HepG2 (cell line): ENCODE data around the gene PPP1R13B. TPM values are rescaled to one million over a fixed set of nuclear protein-coding genes. Genes with fewer than 3 reads are reported as not detected.

ENCODE experiments used
- ATAC-seq: fragments of 200-7000 bp; cut with Tn5 transposase; 3 replicates; pipeline ENCODE4 v1.9.1; 2020; ENCODE audit warnings: mild to moderate bottlenecking, moderate library complexity
- BruUV-seq: library from RNA; stranded (reverse); fragments of 400-500 nt; replicated peaks from 2 replicates; lab custom pipeline; 2021; lab: Mats Ljungman, UMichigan
- CTCF ChIA-PET: fragments of 300-600 bp; formaldehyde crosslinking; extraction: SDS; loops from one replicate; lab custom pipeline; 2021; ENCODE audit warnings: low total read pairs, inconsistent platforms, low intra/inter-chr PET ratio; lab: Yijun Ruan, JAX
- POLR2A ChIA-PET: fragments of 350-600 bp; sonication (Branson Sonifier 250); formaldehyde crosslinking; loops from one replicate; lab custom pipeline; 2020; ENCODE audit warnings: antibody characterized with exemption, inconsistent platforms; lab: Yijun Ruan, JAX
- DNase-seq: peaks from one replicate; pipeline ENCODE4 v3.0.0-alpha.2; 2015; ENCODE audit warnings: low spot score
- FAIRE-seq: peaks from 3 replicates; lab custom pipeline; 2011; peaks lifted over from hg19 to GRCh38; lab: Jason Lieb, UNC
- H2AFZ ChIP-seq: one replicate; pipeline ENCODE4 v1.6.1; 2011; ENCODE audit warnings: low read length, inconsistent platforms
- H3K27ac ChIP-seq: fragments of 300-600 bp; 3 replicates; pipeline ENCODE4 v1.8.0; 2011; ENCODE audit warnings: mixed run types, mild to moderate bottlenecking, mixed read lengths, low read length, inconsistent platforms; ENCODE audit not compliant: insufficient read depth; ENCODE audit errors: extremely low read length
- H3K27me3 ChIP-seq, 2 experiments: fragments of 200-600 bp in 1 of 2; 2 replicates in 1 of 2; 3 replicates in 1 of 2; pipeline versions ENCODE4 v1.6.0 to v1.8.0; 2011; ENCODE audit warnings: low read length in 2 of 2, mild to moderate bottlenecking in 2 of 2, moderate library complexity in 2 of 2, inconsistent platforms in 1 of 2; ENCODE audit not compliant: insufficient read depth in 2 of 2, control insufficient read depth in 1 of 2
- H3K36me3 ChIP-seq, 2 experiments: fragments of 200-600 bp in 1 of 2; replicated peaks in 1 of 2; 2 replicates in 1 of 2; 3 replicates in 1 of 2; pipeline versions ENCODE4 v1.5.1 to v1.8.0; 2011; ENCODE audit warnings: low read length in 2 of 2, inconsistent platforms in 1 of 2; ENCODE audit not compliant: insufficient read depth in 2 of 2, control insufficient read depth in 1 of 2
- H3K4me1 ChIP-seq: 2 replicates; pipeline ENCODE4 v1.5.1; 2012; ENCODE audit warnings: low read length, inconsistent platforms; ENCODE audit not compliant: insufficient read depth
- H3K4me2 ChIP-seq: 2 replicates; pipeline ENCODE4 v1.6.0; 2011; ENCODE audit warnings: low read depth, low read length, inconsistent platforms
- H3K4me3 ChIP-seq, 3 experiments: fragments of 200-600 bp in 1 of 3; sonication (generic), shearing (Covaris generic) in 1 of 3; replicated peaks in 1 of 3; 2 replicates each; pipeline ENCODE4 v1.5.1; 2011 to 2016; ENCODE audit warnings: low read length in 3 of 3, inconsistent platforms in 2 of 3, low read depth in 2 of 3, mild to moderate bottlenecking in 2 of 3, control low read depth in 1 of 3, mixed read lengths in 1 of 3; ENCODE audit not compliant: insufficient read depth in 1 of 3
- H3K79me2 ChIP-seq: one replicate; pipeline ENCODE4 v1.6.1; 2011; ENCODE audit warnings: low read length, inconsistent platforms; ENCODE audit not compliant: insufficient read depth
- H3K9ac ChIP-seq: 2 replicates; pipeline ENCODE4 v1.6.0; 2011; ENCODE audit warnings: mild to moderate bottlenecking, low read depth, low read length, inconsistent platforms; ENCODE audit not compliant: insufficient read depth
- H3K9me3 ChIP-seq: 2 replicates; pipeline ENCODE4 v1.5.1; 2012; ENCODE audit warnings: mild to moderate bottlenecking, low read length
- H4K20me1 ChIP-seq: 2 replicates; pipeline ENCODE4 v1.6.0; 2011; ENCODE audit warnings: inconsistent platforms, mild to moderate bottlenecking, low read length, moderate library complexity; ENCODE audit not compliant: insufficient read depth
- ARNT2 ChIP-seq: sonication (generic); formaldehyde crosslinking; IDR thresholded peaks from 2 replicates; pipeline ENCODE4 v1.8.0; 2022; ENCODE audit warnings: mild to moderate bottlenecking, low read depth, missing genetic modification reagents, moderate library complexity
- CENPX ChIP-seq: sonication (generic); formaldehyde crosslinking; IDR thresholded peaks from 2 replicates; pipeline ENCODE4 v1.9.0; 2021; ENCODE audit warnings: mild to moderate bottlenecking, missing genetic modification reagents, moderate library complexity
- FOXM1 ChIP-seq: sonication (generic); formaldehyde crosslinking; IDR thresholded peaks from 2 replicates; pipeline ENCODE4 v1.5.0; 2020; ENCODE audit warnings: missing genetic modification reagents
- GABPA ChIP-seq, 2 experiments: IDR thresholded peaks; 2 replicates each; pipeline ENCODE4 v1.6.1; 2011 to 2016; ENCODE audit warnings: low read depth in 2 of 2, low read length in 1 of 2, missing biosample characterization in 1 of 2, missing genetic modification characterization in 1 of 2
- HNRNPK ChIP-seq: fragments of 200-400 bp; formaldehyde crosslinking; IDR thresholded peaks from 2 replicates; pipeline ENCODE4 v1.6.1; 2018; ENCODE audit warnings: low read length, low read depth, moderate library complexity, mild to moderate bottlenecking; ENCODE audit not compliant: poor library complexity, severe bottlenecking
- IKZF1 ChIP-seq: fragments of 450-650 bp; IDR thresholded peaks from 2 replicates; pipeline ENCODE4 v1.7.1; 2016
- IRX3 ChIP-seq: sonication (generic); formaldehyde crosslinking; IDR thresholded peaks from 2 replicates; pipeline ENCODE4 v1.8.1; 2023; ENCODE audit warnings: mild to moderate bottlenecking, low read depth, missing genetic modification reagents, borderline replicate concordance
- NCOA1 ChIP-seq: sonication (generic); formaldehyde crosslinking; IDR thresholded peaks from 2 replicates; pipeline ENCODE4 v1.9.0; 2021; ENCODE audit warnings: missing genetic modification reagents
- NFRKB ChIP-seq: fragments of 450-650 bp; IDR thresholded peaks from 2 replicates; pipeline ENCODE4 v1.6.1; 2017
- PTBP1 ChIP-seq: fragments of 200-400 bp; formaldehyde crosslinking; IDR thresholded peaks from 2 replicates; pipeline ENCODE4 v1.6.1; 2018; ENCODE audit warnings: low read length, low read depth; ENCODE audit not compliant: poor library complexity, severe bottlenecking
- RFX1 ChIP-seq: fragments of 450-650 bp; IDR thresholded peaks from 2 replicates; pipeline ENCODE4 v1.6.1; 2017
- RFX3 ChIP-seq: IDR thresholded peaks from 2 replicates; pipeline ENCODE4 v1.6.1; 2016; ENCODE audit warnings: missing biosample characterization, missing genetic modification reagents
- RFXANK ChIP-seq: IDR thresholded peaks from 2 replicates; pipeline ENCODE4 v1.6.1; 2016
- SP140L ChIP-seq: sonication (generic); formaldehyde crosslinking; IDR thresholded peaks from 2 replicates; pipeline ENCODE4 v1.4.0; 2020; ENCODE audit warnings: missing genetic modification reagents, borderline replicate concordance
- TAF15 ChIP-seq: fragments of 200-400 bp; formaldehyde crosslinking; IDR thresholded peaks from one replicate; pipeline ENCODE4 v1.6.1; 2018; ENCODE audit warnings: mild to moderate bottlenecking, low read depth, low read length; ENCODE audit not compliant: poor library complexity, severe bottlenecking
- TBP ChIP-seq: sonication (generic); formaldehyde crosslinking; IDR thresholded peaks from 2 replicates; pipeline ENCODE4 v1.5.0; 2020; ENCODE audit warnings: missing genetic modification reagents
- TGIF2 ChIP-seq: IDR thresholded peaks from 2 replicates; pipeline ENCODE4 v1.6.1; 2016; ENCODE audit warnings: control low read depth, missing compliant biosample characterization
- ZKSCAN8 ChIP-seq: IDR thresholded peaks from 2 replicates; pipeline ENCODE4 v1.6.1; 2016; ENCODE audit warnings: borderline replicate concordance, missing genetic modification reagents, missing compliant biosample characterization
- ZNF17 ChIP-seq: sonication (generic); formaldehyde crosslinking; IDR thresholded peaks from 2 replicates; pipeline ENCODE4 v1.5.0; 2020; ENCODE audit warnings: mild to moderate bottlenecking, missing genetic modification reagents
- ZNF382 ChIP-seq: sonication (generic); formaldehyde crosslinking; IDR thresholded peaks from 2 replicates; pipeline ENCODE4 v1.5.0; 2020; ENCODE audit warnings: missing genetic modification reagents, mild to moderate bottlenecking, borderline replicate concordance
- ZNF720 ChIP-seq: sonication (generic); formaldehyde crosslinking; IDR thresholded peaks from 2 replicates; pipeline ENCODE4 v1.4.0; 2020; ENCODE audit warnings: missing genetic modification reagents
- WGBS: methylation state at CpG from one replicate; pipeline ENCODE4 v1.1.6; 2017; ENCODE audit warnings: low lambda C conversion rate; 5-methylcytosine and 5-hydroxymethylcytosine counted together
- in situ Hi-C: cut with HindIII; loops from 2 replicates; pipeline ENCODE4 v1.10.0; 2017; ENCODE audit warnings: low pct_unique_long_range_greater_than_20kb; ENCODE audit not compliant: extremely low pct_ligation_motif_present
- intact Hi-C: fragments of 100-400 bp; cut with micrococcal nuclease; formaldehyde crosslinking; loops from one replicate; pipeline ENCODE4 v1.10.0; 2022; ENCODE audit not compliant: unreplicated experiment
- polyA plus RNA-seq, 8 experiments: library from polyadenylated mRNA; depleted of rRNA in 3 of 8; stranded (reverse) in 7 of 8; unstranded in 1 of 8; fragments of >200 nt; fragmentation: Illumina TruSeq in 4 of 8; extraction: Trizol in 4 of 8; gene quantifications; 2 replicates each; pipeline versions ENCODE4 v1.2.1 to v1.2.3, GENCODE V29; 2011 to 2016; ENCODE audit warnings: low read depth in 4 of 8, missing spikeins in 1 of 8, mixed read lengths in 1 of 8; ENCODE audit not compliant: insufficient read depth in 1 of 8
- total RNA-seq, 5 experiments: library from RNA; depleted of rRNA; stranded (reverse); fragments of >200 nt; fragmentation: Illumina TruSeq; extraction: Trizol; gene quantifications; 2 replicates each; pipeline ENCODE4 v1.2.3, GENCODE V29; 2016; ENCODE audit warnings: low read depth in 1 of 5
- TF ChIP-seq, protein P1 (sequence below): sonication (generic); formaldehyde crosslinking; IDR thresholded peaks from 2 replicates; pipeline ENCODE4 v1.5.0; 2020; ENCODE audit warnings: mild to moderate bottlenecking, missing genetic modification reagents

Gene PPP1R13B
- total and polyA plus RNA-seq, 2 of the 13 experiments (the other 11 are each of a cell fraction or from before 2014, with no cell fraction given) = 4.6 to 9.4 TPM

DNA sequence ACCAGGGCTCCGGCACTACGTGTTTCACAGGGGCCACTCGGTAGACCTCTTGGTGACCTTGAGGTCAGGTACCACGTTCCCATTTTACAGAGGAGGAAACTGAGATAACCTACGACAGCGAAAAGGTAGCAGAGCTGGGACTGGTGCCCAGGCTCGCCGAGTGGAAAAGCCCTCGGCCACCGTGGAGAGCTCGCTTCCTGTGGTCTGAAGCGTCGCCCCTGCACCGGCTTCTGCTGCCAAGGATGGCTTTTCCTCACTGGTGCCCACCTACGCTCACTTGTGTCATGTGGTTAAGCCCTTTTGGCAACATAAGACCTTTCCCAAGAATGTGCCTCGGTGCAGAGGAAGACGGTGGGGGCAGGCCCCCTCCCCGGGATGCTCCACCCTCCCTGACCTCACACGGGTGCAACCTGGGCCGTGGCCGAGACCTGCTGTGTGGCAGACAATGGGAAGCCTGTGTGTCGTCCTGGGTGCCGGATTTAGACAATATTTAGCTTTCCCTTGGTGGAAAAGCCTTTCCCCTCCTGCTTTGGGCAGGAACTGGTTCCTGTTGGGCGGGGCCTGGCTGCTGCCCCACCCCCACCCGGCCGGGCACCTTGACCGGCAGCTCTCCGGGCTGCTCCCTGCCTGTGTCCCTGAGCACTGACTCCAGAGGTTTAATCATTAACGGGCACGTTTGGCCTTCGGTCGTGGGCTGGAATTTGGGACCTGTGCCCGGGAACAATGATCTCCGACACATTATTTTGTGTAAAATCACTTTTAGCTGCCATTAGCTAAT is 32.4 kb upstream of the PPP1R13B start:
- H3K4me3 ChIP-seq = peak overlapping the region; percentile 54 to 78 (median 61)
- H3K9ac ChIP-seq = peak overlapping the region; percentile 86
- H3K79me2 ChIP-seq = peaks cover 15% of the 10 kb centered on the region
- WGBS = 2% methylated on average over 31 of the region's 34 CpGs
- FAIRE-seq (peak; percentile 97), DNase-seq (peak; percentile 97), ATAC-seq (peak; percentile 84)
- peaks cover 0 to 5% of the 10 kb centered on the region in 2 experiments; a peak in 1 of 5 replicates for H3K36me3 ChIP-seq
- no peaks in the 10 kb centered on the region for H4K20me1 ChIP-seq
- ChIA-PET POLR2A (interaction anchor here (0.9 to 5.5 kb wide), 20 partner anchors 11 to 354 kb away, joined by 3 to 195 read pairs (median 6); partner anchors contain the start of genes PPP1R13B, XRCC3 and ZFYVE21), CTCF (no interaction called here)
- H3K27me3 ChIP-seq = no peaks in the 10 kb centered on the region; a peak in 1 of 5 replicates
- H3K4me2 ChIP-seq = peak overlapping the region; percentile 94
- in situ Hi-C loops = no loop called here
- H3K4me1 ChIP-seq = peaks cover 62% of the 10 kb centered on the region
- intact Hi-C loops = no loop called here
- TSS peak; percentile 77 for BruUV-seq
- H2AFZ ChIP-seq = peak overlapping the region; percentile 65
- H3K27ac ChIP-seq = peak overlapping the region; percentile 98
- no peaks in the 10 kb centered on the region for H3K9me3 ChIP-seq
- TF ChIP-seq TGIF2 (CRISPR knock-in tag) (no peak), ZNF382 (no peak), ZNF17 (no peak), SP140L (CRISPR knock-in tag) (0 out of 2 replicates have a peak, but pooled peaks have one; percentile 18), GABPA (IDR thresholded peaks at IDR 0.05; ENCODE audit: low read depth, low read length) (no peak), GABPA (CRISPR knock-in tag; IDR thresholded peaks at IDR 0.05; ENCODE audit: low read depth) (peak; percentile 76), ZKSCAN8 (0 out of 2 replicates have a peak, but pooled peaks have one; percentile 67), RFXANK (CRISPR knock-in tag) (0 out of 2 replicates have a peak, but pooled peaks have one; percentile 49), PTBP1 (no peak), NCOA1 (CRISPR knock-in tag) (peak; percentile 61; the same call in 1 of the 2 replicates), FOXM1 (CRISPR knock-in tag) (no peak), CENPX (CRISPR knock-in tag) (no peak), HNRNPK (no peak), RFX1 (no peak), TBP (CRISPR knock-in tag) (no peak), ARNT2 (CRISPR knock-in tag) (no peak), RFX3 (CRISPR knock-in tag) (peak; percentile 10; the same call in 1 of the 2 replicates), NFRKB (no peak), IKZF1 (no peak), TAF15 (no peak), IRX3 (CRISPR knock-in tag) (no peak; the same call in 1 of the 2 replicates), ZNF720 (CRISPR knock-in tag) (no peak)
- TF ChIP-seq, protein P1, sequence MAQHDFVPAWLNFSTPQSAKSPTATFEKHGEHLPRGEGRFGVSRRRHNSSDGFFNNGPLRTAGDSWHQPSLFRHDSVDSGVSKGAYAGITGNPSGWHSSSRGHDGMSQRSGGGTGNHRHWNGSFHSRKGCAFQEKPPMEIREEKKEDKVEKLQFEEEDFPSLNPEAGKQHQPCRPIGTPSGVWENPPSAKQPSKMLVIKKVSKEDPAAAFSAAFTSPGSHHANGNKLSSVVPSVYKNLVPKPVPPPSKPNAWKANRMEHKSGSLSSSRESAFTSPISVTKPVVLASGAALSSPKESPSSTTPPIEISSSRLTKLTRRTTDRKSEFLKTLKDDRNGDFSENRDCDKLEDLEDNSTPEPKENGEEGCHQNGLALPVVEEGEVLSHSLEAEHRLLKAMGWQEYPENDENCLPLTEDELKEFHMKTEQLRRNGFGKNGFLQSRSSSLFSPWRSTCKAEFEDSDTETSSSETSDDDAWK (CRISPR knock-in tag) = no peak
